Keratinocyte (primary cell): ENCODE measurements around the gene OR52E8.

Experiments
- CTCF ChIP-seq, 3 experiments: IDR thresholded peaks in 1 of 3; conservative IDR thresholded peaks in 1 of 3; optimal IDR thresholded peaks in 1 of 3; 2 replicates in 2 of 3; 3 replicates in 1 of 3; pipeline versions ENCODE3 to v1.5.1; 2011; ENCODE audit warnings: low read length in 3 of 3, mild to moderate bottlenecking in 3 of 3, moderate library complexity in 2 of 3, control low read depth in 1 of 3, inconsistent platforms in 1 of 3; ENCODE audit not compliant: insufficient read depth in 2 of 3; ENCODE audit errors: extremely low read depth in 1 of 3
- EZH2 ChIP-seq: IDR thresholded peaks from one replicate; pipeline ENCODE4 v1.6.1; 2012; ENCODE audit warnings: inconsistent platforms, mild to moderate bottlenecking, low read length, moderate library complexity

- TF ChIP-seq CTCF (optimal IDR thresholded peaks at IDR 0.05 in 1 of 3, IDR thresholded peaks at IDR 0.05 in 1 of 3, conservative IDR thresholded peaks at IDR 0.05 in 1 of 3; ENCODE audit: extremely low read depth in 1 of 3, insufficient read depth in 2 of 3, low read length in 3 of 3) (no peak), EZH2 (no peak)
These were observed 9.8 kb downstream of the OR52E8 start for GRCh38 chr11:5847711-5848110.
